HG02973 (cell line): Measurements from ENCODE around the gene SPACA5B.
A peak's percentile ranks its signal among the peaks of the same experiment; 100 is the strongest.
"Not testable (repeated sequence)": the region's sequence is repeated elsewhere in the genome, so short reads cannot be mapped to it uniquely, and the experiment has no call there.

Experiments used
- ATAC-seq: cut with Tn5 transposase; IDR thresholded peaks from one replicate; pipeline ENCODE4 v1.9.1; 2021; ENCODE audit warnings: moderate library complexity; ENCODE audit not compliant: unreplicated experiment

Gene SPACA5B

GRCh38 chrX:48130326-48130725 is at the start of gene SPACA5B:
SPACA5B (plus strand) TSS chrX:48130626; CDS start chrX:48130688, 62 bp downstream.
- not testable (repeated sequence) for ATAC-seq

GRCh38 chrX:48083212-48083611 is 47.2 kb upstream of the SPACA5B start:
- peak; percentile 51 for ATAC-seq

GRCh38 chrX:48083706-48084105 is 46.7 kb upstream of the SPACA5B start:
- no peak for ATAC-seq

GRCh38 chrX:48086082-48086481 is 44.3 kb upstream of the SPACA5B start:
- ATAC-seq = no peak

GRCh38 chrX:48090123-48090522 is 40.3 kb upstream of the SPACA5B start:
- no peak for ATAC-seq

- ATAC-seq = not testable (repeated sequence)
Observed at GRCh38 chrX:48092558-48092957, 37.9 kb upstream of the SPACA5B start.

- no peak for ATAC-seq
Observed at GRCh38 chrX:48101443-48101842, 29.0 kb upstream of the SPACA5B start.

GRCh38 chrX:48102874-48103374 is 27.5 kb upstream of the SPACA5B start:
- ATAC-seq = no peak

- no peak for ATAC-seq
Observed at GRCh38 chrX:48107717-48108116, 22.7 kb upstream of the SPACA5B start.

- not testable (repeated sequence) for ATAC-seq
Observed at GRCh38 chrX:48125286-48125685, 5.1 kb upstream of the SPACA5B start.

DNA sequence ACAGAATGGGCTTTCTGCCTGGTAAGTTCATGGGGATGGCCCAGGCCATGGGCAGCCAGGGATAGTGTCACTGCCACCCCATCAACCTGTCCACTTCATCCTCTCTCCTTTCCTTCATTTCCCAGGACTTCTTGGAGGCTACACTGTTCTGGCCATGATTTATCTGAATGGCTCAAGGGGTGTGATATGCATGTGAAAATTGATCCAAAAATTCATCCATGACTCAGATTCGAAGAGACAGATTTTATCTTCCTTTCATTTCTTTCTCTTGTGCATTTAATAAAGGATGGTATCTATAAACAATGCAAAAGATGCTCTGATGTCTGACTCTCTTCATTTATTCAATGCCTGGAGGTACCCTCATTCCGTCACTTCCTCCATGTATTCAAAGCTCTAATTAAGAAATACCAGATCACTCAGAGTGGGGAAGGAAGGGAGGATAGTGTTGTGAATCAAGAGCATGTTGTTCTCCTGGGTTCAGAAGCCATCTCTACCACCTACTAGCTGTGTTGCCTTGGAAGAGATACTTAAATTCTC is 1.9 kb downstream of the SPACA5B start:
- ATAC-seq = not testable (repeated sequence)

DNA sequence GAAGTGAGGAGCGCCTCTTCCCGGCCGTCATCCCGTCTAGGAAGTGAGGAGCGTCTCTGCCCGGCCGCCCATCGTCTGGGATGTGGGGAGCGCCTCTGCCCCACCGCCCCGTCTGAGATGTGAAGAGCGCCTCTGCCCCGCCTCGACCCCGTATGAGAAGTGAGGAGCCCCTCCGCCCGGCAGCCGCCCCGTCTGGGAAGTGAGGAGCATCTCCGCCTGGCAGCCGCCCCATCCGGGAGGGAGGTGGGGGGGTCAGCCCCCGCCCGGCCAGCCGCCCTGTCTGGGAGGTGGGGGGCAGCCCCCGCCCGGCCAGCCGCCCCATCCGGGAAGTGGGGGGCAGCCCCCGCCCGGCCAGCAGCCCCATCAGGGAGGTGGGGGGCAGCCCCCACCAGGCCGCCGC is 8.7 kb downstream of the SPACA5B start:
- not testable (repeated sequence) for ATAC-seq

DNA sequence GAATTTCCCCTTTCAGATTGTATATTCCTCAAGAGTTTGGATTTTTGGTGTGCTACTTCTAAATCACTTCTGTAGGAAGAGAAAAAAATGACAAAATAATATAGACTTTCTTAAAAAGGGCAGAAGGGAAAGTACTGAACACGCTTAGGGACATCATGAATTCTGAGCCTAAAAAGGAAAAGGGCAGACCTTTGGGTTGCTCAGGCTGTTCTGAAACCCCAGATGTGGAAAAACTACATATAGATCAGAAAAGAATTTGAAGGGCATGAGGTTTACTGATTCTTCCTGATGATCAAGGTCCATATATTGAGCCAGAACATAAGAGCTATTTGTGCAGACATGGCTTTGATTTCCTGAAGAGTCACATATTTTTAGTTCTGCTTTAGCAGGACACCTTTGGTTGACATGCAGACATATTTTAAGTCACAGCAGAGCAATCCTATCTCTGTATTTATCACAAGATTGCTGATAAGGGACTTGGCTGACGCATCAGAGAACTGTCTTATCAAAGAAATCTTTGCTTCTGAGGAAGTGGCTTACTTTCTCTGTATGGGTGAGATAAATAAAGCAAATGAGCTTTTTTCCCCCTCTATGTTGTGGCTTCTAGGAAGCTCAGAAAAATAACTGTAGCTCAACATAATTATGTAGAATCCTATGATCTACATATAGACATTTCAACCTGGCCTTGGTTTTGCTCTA is 11.5 kb downstream of the SPACA5B start:
- not testable (repeated sequence) for ATAC-seq

- ATAC-seq = not testable (repeated sequence)
Observed at GRCh38 chrX:48142697-48143096, 12.3 kb downstream of the SPACA5B start.

GRCh38 chrX:48153769-48154168 is 23.3 kb downstream of the SPACA5B start:
- ATAC-seq = no peak

DNA sequence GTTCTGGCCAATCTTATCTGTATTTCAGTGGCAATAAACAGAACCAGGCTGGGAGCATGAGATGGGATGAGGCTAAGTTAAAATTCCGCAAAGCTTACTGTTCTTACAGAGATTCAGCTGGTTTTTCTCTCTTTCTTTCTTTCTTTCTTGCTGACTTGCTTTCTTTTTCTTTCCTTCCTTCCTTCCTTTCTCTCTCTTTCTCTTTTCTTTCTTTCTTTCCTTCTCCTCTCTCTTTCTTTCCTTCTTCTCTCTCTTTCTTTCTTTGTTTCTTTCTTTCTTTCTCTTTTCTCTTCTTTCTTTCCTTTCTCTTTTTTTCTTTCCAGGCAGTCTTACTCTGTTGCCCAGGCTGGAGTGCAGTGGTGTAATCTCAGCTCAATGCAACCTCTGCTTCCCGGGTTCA is 24.4 kb downstream of the SPACA5B start:
- ATAC-seq = no peak

GRCh38 chrX:48156014-48156413 is 25.6 kb downstream of the SPACA5B start:
- no peak for ATAC-seq

- ATAC-seq = no peak
Observed at GRCh38 chrX:48165241-48165640, 34.8 kb downstream of the SPACA5B start.

- not testable (repeated sequence) for ATAC-seq
Observed at GRCh38 chrX:48166322-48166721, 35.9 kb downstream of the SPACA5B start.

- ATAC-seq = no peak
Observed at GRCh38 chrX:48179691-48180090, 49.3 kb downstream of the SPACA5B start.

- no peak for ATAC-seq
Observed at GRCh38 chrX:48180811-48181210, 50.4 kb downstream of the SPACA5B start.

DNA sequence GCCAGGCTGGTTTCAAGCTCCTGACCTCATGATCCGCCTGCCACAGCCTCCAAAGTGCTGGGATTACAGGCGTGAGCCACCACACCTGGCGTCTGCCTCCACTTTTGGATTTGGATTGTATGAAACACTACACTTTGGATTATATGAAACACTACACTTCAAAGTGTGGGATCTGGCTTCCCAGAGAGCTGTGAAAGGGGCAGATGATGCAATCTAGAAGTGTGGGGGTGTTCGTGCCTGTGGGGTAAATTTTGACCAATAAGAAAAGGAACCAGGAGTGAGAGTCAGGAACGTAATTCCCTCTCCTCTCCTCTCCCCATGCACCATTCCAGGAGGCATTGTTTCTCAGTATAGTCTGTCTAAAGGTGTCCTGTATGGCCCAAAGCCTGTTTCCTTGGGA is 51.5 kb downstream of the SPACA5B start:
- ATAC-seq = not testable (repeated sequence)
